Kidney (tissue), 14 donors: ENCODE data around the gene CPT1A. TPM values are rescaled to one million over a fixed set of nuclear protein-coding genes. Genes with fewer than 3 reads are reported as not detected.

Experiments
- DNase-seq, 5 donors: peaks; one replicate each; pipeline ENCODE4 v3.0.0-alpha.2; 2013 to 2020
- FAIRE-seq: peaks from 2 replicates; lab custom pipeline; 2012; peaks lifted over from hg19 to GRCh38; lab: Jason Lieb, UNC
- H3K27ac ChIP-seq, 2 donors: one replicate each; pipeline ENCODE4 v1.7.0; 2013; ENCODE audit warnings: low read depth in 2 of 2, low read length in 2 of 2, inconsistent platforms in 1 of 2
- H3K27me3 ChIP-seq: one replicate; pipeline ENCODE4 v1.7.1; 2013; ENCODE audit warnings: low read length, inconsistent platforms; ENCODE audit not compliant: control insufficient read depth, insufficient read depth
- H3K36me3 ChIP-seq, 3 donors: one replicate each; pipeline versions ENCODE4 v1.7.0 to v1.7.1; 2013; ENCODE audit warnings: low read length in 3 of 3, control low read depth in 1 of 3, inconsistent platforms in 1 of 3; ENCODE audit not compliant: insufficient read depth in 3 of 3, control insufficient read depth in 2 of 3
- H3K4me1 ChIP-seq, 3 donors: one replicate each; pipeline versions ENCODE4 v1.7.0 to v1.7.1; 2013; ENCODE audit warnings: low read length in 3 of 3, inconsistent platforms in 1 of 3, low read depth in 1 of 3; ENCODE audit not compliant: control insufficient read depth in 2 of 3, insufficient read depth in 2 of 3
- H3K4me3 ChIP-seq, 3 donors: one replicate each; pipeline versions ENCODE4 v1.7.0 to v1.8.1; 2013; ENCODE audit warnings: low read length in 3 of 3, control low read depth in 1 of 3, inconsistent platforms in 1 of 3
- H3K9ac ChIP-seq, 3 donors: one replicate each; pipeline versions ENCODE4 v1.7.0 to v1.7.1; 2013; ENCODE audit warnings: low read length in 3 of 3, control low read depth in 1 of 3, inconsistent platforms in 1 of 3
- H3K9me3 ChIP-seq, 3 donors: one replicate each; pipeline versions ENCODE4 v1.7.0 to v1.7.1; 2013; ENCODE audit warnings: low read length in 3 of 3, control low read depth in 1 of 3, inconsistent platforms in 1 of 3; ENCODE audit not compliant: control insufficient read depth in 2 of 3, insufficient read depth in 1 of 3
- CTCF ChIP-seq: IDR thresholded peaks from 3 replicates; pipeline ENCODE4 v1.5.1; 2012; ENCODE audit warnings: mild to moderate bottlenecking, moderate library complexity, borderline replicate concordance; ENCODE audit not compliant: insufficient read depth; ENCODE audit errors: extremely low read depth
- intact Hi-C: fragments of 100-400 bp; cut with DNase I; formaldehyde crosslinking; loops from one replicate; pipeline ENCODE4 v1.11.1; 2022
- polyA plus RNA-seq: library from polyadenylated mRNA; stranded (reverse); fragments of 350-450 nt; fragmentation: Illumina TruSeq; extraction: RNeasy Lipid Tissue Mini Kit (QIAGEN cat#74804); gene quantifications from one replicate; pipeline ENCODE4 v1.2.3, GENCODE V29; 2014; ENCODE audit warnings: low read depth, low replicate concordance; ENCODE audit not compliant: insufficient read depth
- total RNA-seq: library from RNA; stranded (reverse); fragmentation: NEBNext Ultra II Directional; extraction: Animal tissue kit (Norgen Biotek cat#: 25700); gene quantifications from one replicate; pipeline ENCODE4 v1.2.1, GENCODE V29; 2021
- donor health status: control.
- donor health status: control.
- donor health status: control.
- donor health status: control.
- donor health status: control.
- donor health status: DM: yes; HTN: yes; CAD: no.
- donor health status: Normal renal cell carcinoma (clear cell type).

CPT1A gene
- total and polyA plus RNA-seq, 2 donors from 2014 or later, result 51.3 to 61.5 TPM

- Histone ChIP-seq H3K27me3 (no peaks in the 10 kb centered on the region), H3K36me3 (peaks cover 0 to 37% (median 25%) of the 10 kb centered on the region in 3 donors), H3K4me3 (no peak overlapping the region), H3K4me1 (peaks cover 0 to 6% (median 0%) of the 10 kb centered on the region in 3 donors), H3K9ac (no peak overlapping the region), H3K27ac (no peak overlapping the region), H3K9me3 (no peaks in the 10 kb centered on the region)
- FAIRE-seq (no peak), DNase-seq (no peak)
- TF ChIP-seq CTCF, result no peak
- intact Hi-C loops, result no loop called here
These were observed 34.5 kb downstream of the CPT1A start for GRCh38 chr11:68806931-68807844.

DNA sequence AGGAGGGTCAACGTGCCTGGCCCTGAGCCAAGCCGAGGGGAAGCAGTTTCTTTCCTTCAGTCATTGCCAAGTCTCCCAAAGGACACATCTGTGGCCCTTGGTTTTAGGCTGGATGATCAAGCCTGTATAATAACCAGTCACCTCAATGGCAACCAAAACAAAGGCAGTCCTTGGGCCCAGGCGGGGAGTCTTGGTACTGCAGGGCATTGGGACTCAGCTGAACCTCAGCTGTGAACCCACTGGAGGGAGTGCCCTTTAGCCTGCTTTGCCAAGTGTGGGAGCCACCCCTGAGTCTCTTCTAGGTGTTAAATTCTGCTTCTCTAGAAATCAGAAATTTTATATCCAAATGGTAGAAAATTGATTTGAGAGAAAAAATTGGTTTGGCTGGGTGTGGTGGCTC is 36.9 kb downstream of the CPT1A start:
- TF ChIP-seq CTCF, result no peak

GRCh38 chr11:68803766-68804165 is 38.0 kb downstream of the CPT1A start:
- TF ChIP-seq CTCF, result no peak
- no peak overlapping the region for H3K27ac ChIP-seq
- H3K36me3 ChIP-seq, result peaks cover 2 to 59% (median 35%) of the 10 kb centered on the region in 3 donors
- no peak overlapping the region for H3K9ac ChIP-seq
- peaks cover 0 to 6% (median 0%) of the 10 kb centered on the region in 3 donors for H3K4me1 ChIP-seq
- intact Hi-C loops, result no loop called here
- no peaks in the 10 kb centered on the region for H3K27me3 ChIP-seq
- DNase-seq, result no peak
- no peaks in the 10 kb centered on the region for H3K9me3 ChIP-seq
- H3K4me3 ChIP-seq, result no peak overlapping the region
- FAIRE-seq, result no peak

More for the DNA sequence above, 36.9 kb downstream of the CPT1A start:
- FAIRE-seq (no peak), DNase-seq (no peak)
- Histone ChIP-seq H3K4me3 (no peak overlapping the region), H3K4me1 (peaks cover 0 to 6% (median 0%) of the 10 kb centered on the region in 3 donors), H3K9me3 (no peaks in the 10 kb centered on the region), H3K27ac (no peak overlapping the region), H3K9ac (no peak overlapping the region), H3K27me3 (no peaks in the 10 kb centered on the region), H3K36me3 (peaks cover 2 to 49% (median 29%) of the 10 kb centered on the region in 3 donors)
- intact Hi-C loops, result no loop called here
